Thyroid gland (tissue), 4 donors: Measurements from ENCODE around the gene FGF21.

Experiments used
- POLR2A ChIP-seq, 2 donors: fragments of 450-650 bp; IDR thresholded peaks; one replicate each; pipeline ENCODE4 v1.6.1; 2017; ENCODE audit warnings: antibody characterized with exemption in 2 of 2, mild to moderate bottlenecking in 2 of 2, moderate library complexity in 1 of 2
- TF ChIP-seq, protein P1 (sequence below), 6 experiments: fragments of 200-600 bp in 3 of 6; fragments of 450-650 bp in 3 of 6; sonication (generic) in 3 of 6; IDR thresholded peaks; one replicate each; pipeline ENCODE4 v1.5.1; 2016 to 2019; ENCODE audit warnings: antibody characterized with exemption in 6 of 6, mild to moderate bottlenecking in 2 of 6, inconsistent platforms in 1 of 6, moderate library complexity in 1 of 6

DNA sequence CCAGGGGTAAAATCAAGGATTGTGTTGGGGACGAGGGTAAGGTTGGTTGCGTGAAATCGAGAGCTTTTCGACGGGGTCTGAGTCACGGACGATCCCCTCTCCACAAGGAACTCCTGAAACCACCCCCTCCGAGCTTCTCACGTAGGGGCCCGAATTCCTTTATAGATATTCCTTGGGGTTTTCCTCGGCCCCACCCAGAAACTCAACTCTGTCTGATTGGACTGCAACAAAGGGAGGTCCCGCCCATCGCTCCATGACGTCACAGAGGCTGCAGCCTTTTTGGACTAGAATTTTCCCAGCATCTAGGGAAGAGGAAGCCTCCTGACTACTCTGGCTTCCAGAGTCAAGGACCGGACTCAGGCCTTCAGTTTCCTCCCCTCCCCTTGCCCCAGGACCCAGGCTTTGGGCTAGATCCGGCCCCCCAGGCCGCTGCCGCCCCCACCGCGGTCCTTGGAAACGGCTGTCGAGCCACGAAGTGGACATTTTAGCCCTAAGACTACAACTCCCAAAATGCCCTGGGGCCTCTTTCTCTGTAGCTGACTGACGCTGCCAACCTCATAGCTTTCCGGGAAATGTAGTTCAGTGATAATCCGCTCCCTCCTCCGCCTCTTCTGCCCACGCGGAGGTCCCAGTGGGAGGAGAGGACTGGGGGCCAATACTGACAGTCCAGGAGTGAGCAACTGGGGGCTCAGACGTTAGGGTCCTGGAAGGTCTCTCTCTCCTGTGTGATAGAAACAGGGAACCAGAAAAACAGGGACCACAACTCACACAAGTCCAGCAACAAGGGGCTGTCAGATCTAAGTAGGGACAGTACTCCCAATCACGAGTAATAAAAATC, 8.4 kb upstream of the FGF21 start, which contains the start of gene IZUMO1:
- TF ChIP-seq, protein P1, sequence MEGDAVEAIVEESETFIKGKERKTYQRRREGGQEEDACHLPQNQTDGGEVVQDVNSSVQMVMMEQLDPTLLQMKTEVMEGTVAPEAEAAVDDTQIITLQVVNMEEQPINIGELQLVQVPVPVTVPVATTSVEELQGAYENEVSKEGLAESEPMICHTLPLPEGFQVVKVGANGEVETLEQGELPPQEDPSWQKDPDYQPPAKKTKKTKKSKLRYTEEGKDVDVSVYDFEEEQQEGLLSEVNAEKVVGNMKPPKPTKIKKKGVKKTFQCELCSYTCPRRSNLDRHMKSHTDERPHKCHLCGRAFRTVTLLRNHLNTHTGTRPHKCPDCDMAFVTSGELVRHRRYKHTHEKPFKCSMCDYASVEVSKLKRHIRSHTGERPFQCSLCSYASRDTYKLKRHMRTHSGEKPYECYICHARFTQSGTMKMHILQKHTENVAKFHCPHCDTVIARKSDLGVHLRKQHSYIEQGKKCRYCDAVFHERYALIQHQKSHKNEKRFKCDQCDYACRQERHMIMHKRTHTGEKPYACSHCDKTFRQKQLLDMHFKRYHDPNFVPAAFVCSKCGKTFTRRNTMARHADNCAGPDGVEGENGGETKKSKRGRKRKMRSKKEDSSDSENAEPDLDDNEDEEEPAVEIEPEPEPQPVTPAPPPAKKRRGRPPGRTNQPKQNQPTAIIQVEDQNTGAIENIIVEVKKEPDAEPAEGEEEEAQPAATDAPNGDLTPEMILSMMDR (IDR thresholded peaks at IDR 0.05) = no peak
- TF ChIP-seq POLR2A (IDR thresholded peaks at IDR 0.05) = no peak
